Stimulated activated CD8-positive, alpha-beta memory T cell treated with anti-CD3 and anti-CD28 coated beads, Interleukin-2, amount 100 ng/mL, for 1 hour (primary cell): ENCODE data around the gene DGKD.

ENCODE experiments used
- DNase-seq, 2 donors: peaks; one replicate each; pipeline ENCODE4 v3.0.0-alpha.2; 2020; ENCODE audit warnings: low read depth in 2 of 2

The DGKD gene

GRCh38 chr2:233477548-233478433 is 123.5 kb downstream of the DGKD start:
- DNase-seq: no peak

DNA sequence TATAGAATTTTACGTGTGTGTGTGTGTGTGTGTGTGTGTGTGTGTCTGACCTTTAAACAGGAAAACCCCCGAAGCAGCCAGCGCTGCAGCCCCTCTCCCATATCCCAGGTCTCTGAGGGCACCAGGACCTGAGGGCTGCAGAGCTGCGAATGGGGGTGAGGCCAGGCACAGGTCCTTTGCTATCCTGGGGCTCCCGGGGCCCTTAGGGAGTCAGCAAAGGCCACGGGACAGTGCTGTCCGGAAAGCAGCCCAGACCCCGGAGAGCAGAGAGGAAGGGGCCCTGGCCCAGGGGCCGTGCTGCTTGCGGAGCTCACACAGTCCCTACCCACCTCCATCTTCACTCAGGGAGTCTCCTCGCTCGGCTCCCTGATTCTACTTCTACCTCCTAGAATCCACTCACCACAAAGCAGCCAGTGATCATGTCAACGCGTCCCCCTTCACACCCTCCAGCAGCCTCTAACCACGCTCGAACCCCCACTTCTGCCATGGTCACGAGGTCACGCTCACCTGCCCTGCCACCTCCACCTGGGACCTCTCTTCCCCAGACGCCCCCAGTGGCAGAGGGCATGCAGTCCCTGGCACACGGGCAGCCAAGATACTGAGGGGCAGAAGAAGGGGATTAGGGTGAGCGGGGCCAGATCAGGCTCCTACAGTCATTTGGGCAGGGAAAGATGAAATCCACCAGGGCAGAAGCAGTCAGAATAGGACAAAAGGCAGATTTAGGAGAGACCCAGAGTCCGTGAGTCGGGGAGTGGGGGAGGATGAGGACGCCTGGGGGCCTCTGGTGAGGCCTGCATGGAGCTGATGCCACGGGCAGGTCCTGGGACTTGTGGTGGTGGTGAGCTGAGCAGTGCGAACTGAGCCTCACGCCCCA is 125.6 kb downstream of the DGKD start:
- no peak for DNase-seq

DNA sequence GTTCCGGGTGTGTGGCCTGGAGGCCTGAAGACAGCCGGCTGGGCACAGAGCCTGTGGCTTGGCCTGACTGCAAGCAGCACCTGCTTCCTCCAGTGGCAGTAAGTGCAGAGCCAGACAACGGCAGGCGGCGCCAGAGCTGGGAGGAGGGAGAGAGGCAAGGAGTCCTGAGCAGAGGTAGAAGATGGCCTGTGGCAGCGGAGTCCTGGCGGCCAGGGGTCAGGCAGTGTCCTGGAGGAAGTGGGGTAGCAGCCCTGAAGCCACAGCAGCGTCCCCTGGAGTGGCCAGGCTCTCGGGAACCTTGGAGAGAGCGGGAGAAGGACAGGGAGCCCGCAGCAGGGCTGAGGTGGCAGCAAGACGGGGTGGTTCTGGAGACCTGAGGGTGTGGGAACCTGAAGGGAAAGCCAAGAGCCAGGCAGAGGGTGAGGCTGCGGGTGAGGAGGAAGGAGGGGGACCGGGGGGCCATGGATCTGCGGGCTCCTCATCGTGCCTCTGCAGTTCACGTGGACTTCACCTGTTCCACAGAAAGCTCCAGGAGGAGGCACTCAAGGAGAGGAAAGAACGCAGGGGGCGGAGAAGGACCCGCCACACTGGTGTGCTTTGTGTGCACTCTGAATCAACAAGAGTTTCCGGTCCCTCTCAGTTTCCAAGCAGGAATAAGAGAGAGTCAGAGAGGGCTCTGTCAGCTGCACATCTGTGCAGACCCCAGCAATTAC is 126.4 kb downstream of the DGKD start:
- DNase-seq: no peak

DNA sequence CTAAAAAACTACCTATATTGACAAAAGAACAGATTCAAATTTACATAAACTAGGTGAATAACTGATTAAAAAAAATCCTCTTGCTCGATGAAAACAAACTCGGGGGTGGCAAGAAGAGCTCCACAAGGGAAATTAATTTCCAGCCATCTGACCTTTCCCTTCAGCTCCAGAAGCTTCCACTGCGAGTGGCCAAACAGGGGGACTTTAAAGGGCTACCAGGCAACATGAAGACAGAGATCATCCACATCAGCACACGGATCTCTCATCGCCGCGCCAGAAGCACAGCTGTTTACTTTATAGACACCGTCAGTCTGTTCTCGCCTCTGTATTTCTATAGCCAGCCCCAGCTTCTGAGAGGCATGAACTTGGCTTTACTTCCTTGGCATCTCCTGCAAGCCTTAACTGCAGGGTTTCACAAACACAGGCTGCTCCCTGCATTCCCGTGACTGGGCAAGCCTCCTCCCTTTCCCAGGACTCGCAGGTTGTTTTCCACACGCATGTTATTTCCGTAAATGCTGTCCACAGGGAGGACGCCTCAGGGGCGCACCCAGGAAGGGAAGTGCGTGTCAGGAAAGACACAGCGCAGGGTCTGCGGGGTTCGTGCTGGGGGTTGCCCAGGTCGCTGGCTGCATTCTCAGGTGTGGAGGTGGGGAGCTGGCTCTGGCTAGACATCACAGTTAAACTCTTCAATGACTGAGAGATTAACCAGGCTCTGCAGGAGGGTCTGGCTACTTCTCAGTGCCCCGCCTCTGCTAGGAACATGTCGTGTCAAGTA is 127.3 kb downstream of the DGKD start:
- DNase-seq: no peak

DNA sequence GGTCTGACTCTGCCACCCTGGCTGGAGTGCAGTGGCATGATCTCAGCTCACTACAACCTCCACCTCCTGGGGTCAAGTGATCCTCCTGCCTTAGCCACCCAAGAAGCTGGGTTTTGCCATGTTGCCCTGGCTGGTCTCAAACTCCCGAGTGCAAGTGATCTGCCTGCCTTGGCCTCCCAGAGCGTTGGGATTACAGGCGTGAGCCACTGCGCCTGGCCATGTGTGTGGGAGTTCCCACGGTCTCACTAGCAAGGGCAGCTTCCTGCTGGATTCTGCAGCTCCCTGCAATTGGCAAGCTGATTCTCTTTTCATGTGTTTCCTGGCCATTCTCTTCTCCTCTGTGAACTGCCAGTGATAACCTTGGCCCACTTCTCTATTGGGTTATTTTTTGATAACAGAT is 128.3 kb downstream of the DGKD start:
- no peak for DNase-seq

DNA sequence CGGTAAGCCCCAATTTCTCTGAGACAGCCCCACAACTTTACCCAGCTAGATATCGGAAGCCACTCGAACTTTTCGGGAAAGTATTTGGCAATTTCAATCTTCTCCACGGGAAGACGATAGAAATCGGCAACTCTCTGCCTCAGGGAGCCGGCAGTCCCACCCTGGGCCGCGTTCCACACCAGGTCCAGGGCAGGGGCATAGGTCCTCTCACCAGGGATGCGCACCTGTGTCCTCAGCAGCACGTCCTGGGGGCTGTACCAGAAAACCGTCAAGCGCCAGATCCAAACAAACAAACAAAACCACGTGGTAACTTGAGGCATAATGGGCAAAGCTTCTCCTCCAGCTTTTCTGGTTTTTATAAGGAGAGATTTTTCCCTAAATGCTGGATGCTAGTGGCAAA is 131.4 kb downstream of the DGKD start:
- no peak for DNase-seq

DNA sequence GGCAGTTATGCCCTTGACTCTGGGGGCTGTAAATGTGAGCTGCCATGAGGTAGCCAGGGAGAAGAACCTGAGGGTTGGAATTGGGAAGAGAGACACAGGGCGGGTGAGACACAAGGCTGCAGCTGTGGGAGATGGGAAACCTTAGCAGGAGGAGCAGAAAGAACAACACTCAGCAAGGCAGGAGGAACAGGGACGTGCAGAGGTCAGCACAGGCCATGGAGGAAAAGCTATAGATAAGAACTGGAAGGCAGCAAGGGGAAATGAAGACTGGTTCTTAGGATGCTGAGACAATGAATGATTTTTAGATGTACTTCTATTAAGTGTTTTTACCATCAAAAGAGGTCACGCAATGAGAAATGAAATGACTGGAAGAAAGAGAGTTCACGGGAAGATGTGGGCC is 132.1 kb downstream of the DGKD start:
- no peak for DNase-seq

- DNase-seq: no peak
Measured at GRCh38 chr2:233486778-233487552, 132.7 kb downstream of the DGKD start.

DNA sequence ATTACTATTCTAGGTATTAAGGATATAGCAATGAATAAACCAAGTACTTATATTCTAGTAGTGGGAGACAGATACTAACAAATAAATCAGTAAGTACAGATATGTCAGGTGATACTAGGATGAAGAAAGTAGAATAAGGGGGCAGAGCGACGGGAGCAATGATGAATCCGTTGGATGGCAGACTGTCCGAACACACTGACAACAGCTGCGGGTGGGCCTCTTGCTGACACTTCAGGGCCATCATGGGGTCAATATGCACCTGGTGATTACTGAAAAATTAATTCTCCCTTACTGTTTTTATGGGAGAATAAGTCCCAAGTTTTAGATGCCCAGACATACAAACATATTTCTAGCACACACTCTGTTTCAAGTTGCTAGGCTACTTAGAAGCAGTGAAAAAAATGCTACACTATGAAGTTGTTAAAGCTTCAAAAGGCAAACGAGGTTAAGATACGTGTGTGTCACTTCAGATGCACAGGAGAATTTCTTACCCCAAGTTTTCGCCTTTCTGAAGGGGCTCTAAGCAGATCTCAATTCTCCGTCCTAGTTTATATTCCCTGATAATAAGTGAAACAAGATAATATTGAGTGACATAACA is 133.6 kb downstream of the DGKD start:
- no peak for DNase-seq

DNA sequence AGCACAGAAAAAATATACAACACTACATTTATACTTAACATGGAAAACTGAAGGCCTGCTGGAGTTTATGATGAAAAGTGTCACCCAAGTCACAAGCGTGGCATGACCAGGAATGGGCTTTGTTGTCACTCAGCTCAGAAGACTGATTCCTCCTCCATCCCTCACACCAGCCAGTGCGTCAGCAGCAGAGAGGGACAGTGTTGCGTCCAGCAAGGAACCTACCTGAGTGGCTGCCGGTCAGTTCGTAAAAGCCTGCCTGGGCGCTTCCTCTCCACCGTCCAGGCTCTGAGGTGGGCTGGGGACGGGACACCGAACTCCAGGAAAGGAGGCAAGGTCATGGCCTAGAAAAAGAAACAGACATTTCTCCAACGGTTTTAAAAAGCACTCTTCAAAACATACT is 134.8 kb downstream of the DGKD start:
- no peak for DNase-seq

GRCh38 chr2:233489666-233490065 is 135.4 kb downstream of the DGKD start:
- DNase-seq: no peak

GRCh38 chr2:233490831-233491230 is 136.5 kb downstream of the DGKD start:
- no peak for DNase-seq

GRCh38 chr2:233491326-233491725 is 137.0 kb downstream of the DGKD start:
- DNase-seq: no peak

GRCh38 chr2:233492078-233492477 is 137.8 kb downstream of the DGKD start:
- no peak for DNase-seq

GRCh38 chr2:233492751-233493150 is 138.5 kb downstream of the DGKD start:
- no peak for DNase-seq

DNA sequence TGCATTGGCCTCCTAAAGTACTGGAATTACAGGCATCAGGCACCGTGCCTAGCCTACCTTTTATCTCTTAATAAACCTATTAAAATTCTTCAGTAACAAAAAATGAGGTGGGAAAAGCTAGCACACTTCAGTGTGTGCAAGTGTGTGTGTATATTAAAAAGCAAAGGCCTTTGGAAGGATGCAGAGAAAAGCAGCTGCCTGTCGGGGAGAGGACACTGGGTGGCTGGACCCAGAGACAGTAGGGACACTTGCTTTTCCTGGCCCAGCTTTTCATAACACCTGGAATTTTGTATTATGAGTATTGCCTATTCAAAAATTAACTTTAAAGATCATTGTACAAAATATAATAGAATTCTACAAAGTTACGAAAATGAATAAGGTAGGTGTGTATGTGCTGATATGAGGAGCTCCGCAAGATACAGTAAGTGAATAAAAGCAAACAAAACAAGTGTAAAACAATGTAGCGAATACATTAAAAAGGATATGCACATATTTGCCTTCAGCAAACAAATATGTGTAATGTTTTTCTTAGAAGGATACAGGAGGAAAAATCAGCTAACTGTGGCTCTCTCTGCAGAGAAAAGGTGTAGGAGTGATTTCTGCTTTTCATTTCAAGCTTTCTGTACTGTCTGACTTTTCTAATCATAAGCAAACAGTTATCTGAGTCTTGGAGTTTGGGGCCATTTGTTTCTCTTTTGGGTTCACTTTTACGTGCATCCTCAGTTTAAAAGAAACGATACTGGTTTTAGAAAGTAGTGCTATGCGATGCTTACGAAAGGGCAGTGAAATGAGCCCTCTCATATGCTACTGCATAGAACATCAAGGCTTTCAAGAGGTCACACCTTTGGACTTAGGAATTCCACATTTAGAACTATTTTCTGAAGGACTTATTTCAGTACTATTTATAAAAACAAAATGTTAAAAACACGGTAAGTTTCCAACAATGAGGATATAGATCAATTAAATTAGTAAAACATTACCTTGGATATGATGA is 141.5 kb downstream of the DGKD start:
- no peak for DNase-seq

- no peak for DNase-seq
Measured at GRCh38 chr2:233497692-233498091, 143.4 kb downstream of the DGKD start.

GRCh38 chr2:233498126-233498525 is 143.8 kb downstream of the DGKD start:
- no peak for DNase-seq

DNA sequence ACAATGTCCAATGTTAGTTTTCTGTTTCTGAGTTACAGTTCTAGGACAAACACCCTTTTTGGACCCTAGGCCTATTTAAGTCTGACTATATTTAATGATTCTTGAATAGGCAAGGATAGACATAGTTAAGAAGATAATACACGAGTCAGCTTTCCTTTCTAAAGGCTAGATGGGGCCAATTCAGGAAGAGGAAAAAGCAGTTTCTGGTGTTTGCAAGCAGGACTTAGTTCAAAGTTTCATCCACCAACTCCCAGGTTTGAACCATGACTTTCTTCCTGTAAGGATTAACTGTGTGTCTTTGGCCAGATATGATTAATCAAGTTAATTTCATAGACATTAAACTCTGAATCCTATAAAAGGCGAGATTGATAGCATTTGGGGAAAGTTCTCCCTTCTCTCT is 145.6 kb downstream of the DGKD start:
- DNase-seq: no peak
